ENCODE data around the gene AFP.

AFP gene

GRCh38 chr4:73439445-73439844 lies 3.4 kb downstream of the AFP start:
- no peak for DNase-seq

- DNase-seq, result no peak
Observed at GRCh38 chr4:73439991-73440390, 4.0 kb downstream of the AFP start.

GRCh38 chr4:73440653-73441052 lies 4.6 kb downstream of the AFP start:
- no peak for DNase-seq

GRCh38 chr4:73442275-73442674 lies 6.3 kb downstream of the AFP start:
- no peak for DNase-seq

- no peak for DNase-seq
Observed at GRCh38 chr4:73443224-73443623, 7.2 kb downstream of the AFP start.

GRCh38 chr4:73445383-73446335 lies 9.6 kb downstream of the AFP start:
- DNase-seq, result no peak

- DNase-seq, result peak in 1 of 2 donors; percentile 34
Observed at GRCh38 chr4:73446336-73446938, 10.4 kb downstream of the AFP start.

GRCh38 chr4:73447671-73448070 lies 11.7 kb downstream of the AFP start:
- no peak for DNase-seq

- no peak for DNase-seq
Observed at GRCh38 chr4:73448448-73449203, 12.6 kb downstream of the AFP start.

- no peak for DNase-seq
Observed at GRCh38 chr4:73450398-73451004, 14.5 kb downstream of the AFP start.

GRCh38 chr4:73451404-73451803 lies 15.4 kb downstream of the AFP start:
- no peak for DNase-seq

- DNase-seq, result no peak
Observed at GRCh38 chr4:73451981-73452747, 16.1 kb downstream of the AFP start.

GRCh38 chr4:73452953-73453700 lies 17.1 kb downstream of the AFP start:
- DNase-seq, result no peak

- DNase-seq, result no peak
Observed at GRCh38 chr4:73453701-73454005, 17.6 kb downstream of the AFP start.

GRCh38 chr4:73454920-73455319 lies 18.9 kb downstream of the AFP start:
- DNase-seq, result no peak

GRCh38 chr4:73456177-73457022 lies 20.4 kb downstream of the AFP start:
- no peak for DNase-seq

GRCh38 chr4:73458184-73459047 lies 22.4 kb downstream of the AFP start:
- DNase-seq, result no peak

- DNase-seq, result no peak
Observed at GRCh38 chr4:73459048-73459421, 23.0 kb downstream of the AFP start.

GRCh38 chr4:73460913-73461522 lies 25.0 kb downstream of the AFP start:
- no peak for DNase-seq

All from CD4-positive, alpha-beta T cell treated with Interferon alpha-2 for 1 hour (primary cell).